ENCODE measurements around the gene CEP70.
"Not testable (repeated sequence)": the region's sequence is repeated elsewhere in the genome, so short reads cannot be mapped to it uniquely, and the experiment has no call there.

CEP70 gene

GRCh38 chr3:138456961-138457862, 136.8 kb downstream of the CEP70 start:
- DNase-seq (ENCODE audit: insufficient read length, low spot score), result no peak
- FAIRE-seq, result no peak

GRCh38 chr3:138455801-138456716, 138.0 kb downstream of the CEP70 start:
- DNase-seq (ENCODE audit: insufficient read length, low spot score) (no peak), FAIRE-seq (no peak)

DNA sequence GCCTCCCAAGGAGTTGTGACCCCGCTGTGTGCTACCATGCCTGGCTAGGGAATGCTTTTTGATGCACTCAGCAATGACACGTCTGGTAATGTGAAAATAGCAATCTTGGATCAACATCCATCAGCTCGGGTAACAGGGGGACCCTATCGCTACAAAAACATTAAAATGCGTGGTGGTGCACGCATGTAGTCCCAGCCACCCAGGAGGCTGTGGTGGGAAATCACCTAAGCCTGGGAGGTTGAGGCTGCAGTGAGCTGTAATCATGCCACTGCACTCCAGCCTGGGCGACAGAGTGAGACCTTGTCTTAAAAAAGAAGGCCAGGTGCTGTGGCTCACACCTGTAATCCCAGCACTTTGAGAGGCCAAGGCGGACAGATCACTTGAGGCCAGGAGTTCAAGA, 140.1 kb downstream of the CEP70 start:
- DNase-seq (ENCODE audit: insufficient read length, low spot score); FAIRE-seq: not testable (repeated sequence)

GRCh38 chr3:138452436-138452835, 141.6 kb downstream of the CEP70 start:
- DNase-seq (ENCODE audit: insufficient read length, low spot score) (no peak), FAIRE-seq (no peak)

DNA sequence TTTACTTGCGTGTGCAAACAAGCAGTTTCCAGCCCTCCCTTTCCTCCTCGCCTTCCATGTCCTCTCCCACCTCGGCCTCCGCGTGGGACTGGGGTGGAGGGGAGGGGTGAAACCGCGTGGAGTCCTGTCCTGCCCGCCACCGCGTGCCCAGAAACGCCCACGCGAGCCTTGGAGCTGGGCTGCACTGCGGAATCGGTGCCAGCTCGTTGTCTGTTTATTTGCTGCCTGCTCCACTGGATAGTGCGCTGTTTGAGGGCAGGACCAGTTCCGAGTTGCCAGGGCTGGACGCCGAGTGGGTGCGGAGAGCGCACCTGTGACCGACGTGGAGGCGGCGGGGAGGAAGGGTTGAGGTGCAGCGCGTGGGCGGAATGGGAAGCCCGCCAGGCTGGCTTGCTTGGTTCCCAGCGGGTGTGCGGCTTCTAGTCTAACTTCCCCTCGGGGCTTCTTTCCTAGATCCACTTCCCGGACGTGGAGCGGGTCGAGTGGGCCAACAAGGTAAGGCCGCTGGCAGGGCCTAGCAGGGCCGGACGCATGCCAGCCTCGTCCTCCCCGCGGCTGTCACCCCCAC, 142.4 kb downstream of the CEP70 start:
- no peak for DNase-seq (ENCODE audit: insufficient read length, low spot score)
- FAIRE-seq, result no peak

GRCh38 chr3:138450704-138451424, 143.2 kb downstream of the CEP70 start:
- no peak for FAIRE-seq
- DNase-seq (ENCODE audit: insufficient read length, low spot score), result no peak

GRCh38 chr3:138450181-138450580, 143.9 kb downstream of the CEP70 start:
- DNase-seq (ENCODE audit: insufficient read length, low spot score) (no peak), FAIRE-seq (no peak)

- FAIRE-seq, result no peak
These were observed 144.6 kb downstream of the CEP70 start for GRCh38 chr3:138449490-138449889.

GRCh38 chr3:138448631-138449030, 145.4 kb downstream of the CEP70 start:
- DNase-seq (ENCODE audit: insufficient read length, low spot score), result no peak
- FAIRE-seq, result no peak

More at GRCh38 chr3:138449490-138449889, 144.6 kb downstream of the CEP70 start:
- DNase-seq (ENCODE audit: insufficient read length, low spot score), result no peak

GRCh38 chr3:138445654-138446053, 148.4 kb downstream of the CEP70 start:
- no peak for FAIRE-seq

GRCh38 chr3:138445236-138445635, 148.8 kb downstream of the CEP70 start:
- DNase-seq (ENCODE audit: insufficient read length, low spot score) (no peak), FAIRE-seq (no peak)

More at GRCh38 chr3:138445654-138446053, 148.4 kb downstream of the CEP70 start:
- no peak for DNase-seq (ENCODE audit: insufficient read length, low spot score)
